ENCODE results near the gene MYBPC3.

- no peak for TF ChIP-seq CTCF (IDR thresholded peaks at IDR 0.05; ENCODE audit: insufficient read depth, low read depth, low read length)
- TF ChIP-seq EZH2 (IDR thresholded peaks at IDR 0.05; ENCODE audit: insufficient read depth, low read length), result no peak
Measured at GRCh38 chr11:47398551-47398950, 46.0 kb upstream of the MYBPC3 start.
